Neural cell (in vitro differentiated cells): ENCODE data around the gene AGPAT4.

Source experiments
- EP300 ChIP-seq: fragments of 450-650 bp; conservative IDR thresholded peaks from 2 replicates; pipeline ENCODE4 v1.6.1; 2014; ENCODE audit warnings: antibody characterized with exemption, mild to moderate bottlenecking, moderate library complexity; ENCODE audit not compliant: poor library complexity, severe bottlenecking
- EZH2 ChIP-seq: fragments of 200-600, 300-800 bp; shearing (Covaris generic), sonication (generic); IDR thresholded peaks from 2 replicates; pipeline ENCODE4 v1.6.1; 2014; ENCODE audit warnings: antibody characterized with exemption, low read length, borderline replicate concordance, mild to moderate bottlenecking; ENCODE audit not compliant: insufficient read depth, poor library complexity, severe bottlenecking
- POLR2AphosphoS5 ChIP-seq: IDR thresholded peaks from 2 replicates; pipeline ENCODE4 v1.6.1; 2012
- RAD21 ChIP-seq: fragments of 450-650 bp; conservative IDR thresholded peaks from 2 replicates; pipeline ENCODE4 v1.6.1; 2014; ENCODE audit warnings: antibody characterized with exemption, mild to moderate bottlenecking, moderate library complexity
- REST ChIP-seq: IDR thresholded peaks from 2 replicates; pipeline ENCODE4 v1.6.1; 2012; ENCODE audit warnings: borderline replicate concordance
- SMC3 ChIP-seq: fragments of 450-650 bp; conservative IDR thresholded peaks from 2 replicates; pipeline ENCODE4 v1.6.1; 2014; ENCODE audit warnings: antibody characterized with exemption, mild to moderate bottlenecking, moderate library complexity; ENCODE audit not compliant: poor library complexity
- TAF1 ChIP-seq: IDR thresholded peaks from 2 replicates; pipeline ENCODE4 v1.6.1; 2012; ENCODE audit warnings: low read depth
- TF ChIP-seq, protein P1 (sequence below): fragments of 450-650 bp; IDR thresholded peaks from 2 replicates; pipeline ENCODE4 v1.5.1; 2014; ENCODE audit warnings: antibody characterized with exemption, mild to moderate bottlenecking, moderate library complexity; ENCODE audit not compliant: poor library complexity, severe bottlenecking

- TF ChIP-seq, protein P1, sequence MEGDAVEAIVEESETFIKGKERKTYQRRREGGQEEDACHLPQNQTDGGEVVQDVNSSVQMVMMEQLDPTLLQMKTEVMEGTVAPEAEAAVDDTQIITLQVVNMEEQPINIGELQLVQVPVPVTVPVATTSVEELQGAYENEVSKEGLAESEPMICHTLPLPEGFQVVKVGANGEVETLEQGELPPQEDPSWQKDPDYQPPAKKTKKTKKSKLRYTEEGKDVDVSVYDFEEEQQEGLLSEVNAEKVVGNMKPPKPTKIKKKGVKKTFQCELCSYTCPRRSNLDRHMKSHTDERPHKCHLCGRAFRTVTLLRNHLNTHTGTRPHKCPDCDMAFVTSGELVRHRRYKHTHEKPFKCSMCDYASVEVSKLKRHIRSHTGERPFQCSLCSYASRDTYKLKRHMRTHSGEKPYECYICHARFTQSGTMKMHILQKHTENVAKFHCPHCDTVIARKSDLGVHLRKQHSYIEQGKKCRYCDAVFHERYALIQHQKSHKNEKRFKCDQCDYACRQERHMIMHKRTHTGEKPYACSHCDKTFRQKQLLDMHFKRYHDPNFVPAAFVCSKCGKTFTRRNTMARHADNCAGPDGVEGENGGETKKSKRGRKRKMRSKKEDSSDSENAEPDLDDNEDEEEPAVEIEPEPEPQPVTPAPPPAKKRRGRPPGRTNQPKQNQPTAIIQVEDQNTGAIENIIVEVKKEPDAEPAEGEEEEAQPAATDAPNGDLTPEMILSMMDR = no peak
- TF ChIP-seq RAD21 = no peak
- no peak for TF ChIP-seq EZH2
- TF ChIP-seq POLR2AphosphoS5 = no peak
- no peak for TF ChIP-seq REST
- no peak for TF ChIP-seq SMC3
- no peak for TF ChIP-seq TAF1
- TF ChIP-seq EP300 = no peak
Observed at GRCh38 chr6:161259302-161259701, 14.6 kb downstream of the AGPAT4 start.
